GM18498 (cell line): ENCODE data around the gene ZNF805.
"Not testable (repeated sequence)": the region's sequence is repeated elsewhere in the genome, so short reads cannot be mapped to it uniquely, and the experiment has no call there.

Source experiments
- ATAC-seq: cut with Tn5 transposase; IDR thresholded peaks from one replicate; pipeline ENCODE4 v1.9.1; 2021; ENCODE audit warnings: mild to moderate bottlenecking, moderate library complexity; ENCODE audit not compliant: unreplicated experiment

The ZNF805 gene

GRCh38 chr19:57240311-57241090 is at the start of gene ZNF805:
TSS of gene ZNF805 (plus strand) at chr19:57240632. CDS start at chr19:57240892, 260 bp downstream.
- ATAC-seq: peak; percentile 93

- ATAC-seq: peak; percentile 97
Measured at GRCh38 chr19:57191141-57192076, 49.0 kb upstream of the ZNF805 start, which contains the start of gene ZNF264. TSS of gene ZNF264 (plus strand) at chr19:57191500. CDS start at chr19:57191914, 414 bp downstream.

- no peak for ATAC-seq
Measured at GRCh38 chr19:57192077-57192420, 48.4 kb upstream of the ZNF805 start.

- ATAC-seq: no peak
Measured at GRCh38 chr19:57192993-57193392, 47.4 kb upstream of the ZNF805 start.

- not testable (repeated sequence) for ATAC-seq
Measured at GRCh38 chr19:57197874-57198273, 42.6 kb upstream of the ZNF805 start.

GRCh38 chr19:57202160-57202559 is 38.3 kb upstream of the ZNF805 start:
- ATAC-seq: no peak

- ATAC-seq: no peak
Measured at GRCh38 chr19:57210381-57210780, 30.1 kb upstream of the ZNF805 start.

- no peak for ATAC-seq
Measured at GRCh38 chr19:57212109-57212508, 28.3 kb upstream of the ZNF805 start.

GRCh38 chr19:57227502-57227901 is 12.9 kb upstream of the ZNF805 start:
- ATAC-seq: no peak

- ATAC-seq: no peak
Measured at GRCh38 chr19:57231686-57232085, 8.7 kb upstream of the ZNF805 start.

GRCh38 chr19:57233207-57233606 is 7.2 kb upstream of the ZNF805 start:
- no peak for ATAC-seq

- ATAC-seq: no peak
Measured at GRCh38 chr19:57239982-57240310, 486 bp upstream of the ZNF805 start.

- no peak for ATAC-seq
Measured at GRCh38 chr19:57241176-57241575, 744 bp downstream of the ZNF805 start.

GRCh38 chr19:57242821-57243220 is 2.4 kb downstream of the ZNF805 start:
- ATAC-seq: no peak

- ATAC-seq: no peak
Measured at GRCh38 chr19:57244513-57244912, 4.1 kb downstream of the ZNF805 start.

GRCh38 chr19:57245066-57245465 is 4.6 kb downstream of the ZNF805 start:
- no peak for ATAC-seq

GRCh38 chr19:57245959-57246358 is 5.5 kb downstream of the ZNF805 start:
- ATAC-seq: no peak

- no peak for ATAC-seq
Measured at GRCh38 chr19:57248646-57249045, 8.2 kb downstream of the ZNF805 start.

- ATAC-seq: no peak
Measured at GRCh38 chr19:57249329-57249728, 8.9 kb downstream of the ZNF805 start.

- not testable (repeated sequence) for ATAC-seq
Measured at GRCh38 chr19:57253767-57254166, 13.3 kb downstream of the ZNF805 start.

GRCh38 chr19:57262044-57262443 is 21.6 kb downstream of the ZNF805 start:
- no peak for ATAC-seq

- no peak for ATAC-seq
Measured at GRCh38 chr19:57263244-57263741, 22.9 kb downstream of the ZNF805 start.
